GM19463 (cell line): Measurements from ENCODE around the gene VASP.

Experiments used
- ATAC-seq: cut with Tn5 transposase; IDR thresholded peaks from one replicate; pipeline ENCODE4 v1.9.1; 2021; ENCODE audit warnings: mild to moderate bottlenecking, moderate library complexity; ENCODE audit not compliant: unreplicated experiment

Gene VASP

DNA sequence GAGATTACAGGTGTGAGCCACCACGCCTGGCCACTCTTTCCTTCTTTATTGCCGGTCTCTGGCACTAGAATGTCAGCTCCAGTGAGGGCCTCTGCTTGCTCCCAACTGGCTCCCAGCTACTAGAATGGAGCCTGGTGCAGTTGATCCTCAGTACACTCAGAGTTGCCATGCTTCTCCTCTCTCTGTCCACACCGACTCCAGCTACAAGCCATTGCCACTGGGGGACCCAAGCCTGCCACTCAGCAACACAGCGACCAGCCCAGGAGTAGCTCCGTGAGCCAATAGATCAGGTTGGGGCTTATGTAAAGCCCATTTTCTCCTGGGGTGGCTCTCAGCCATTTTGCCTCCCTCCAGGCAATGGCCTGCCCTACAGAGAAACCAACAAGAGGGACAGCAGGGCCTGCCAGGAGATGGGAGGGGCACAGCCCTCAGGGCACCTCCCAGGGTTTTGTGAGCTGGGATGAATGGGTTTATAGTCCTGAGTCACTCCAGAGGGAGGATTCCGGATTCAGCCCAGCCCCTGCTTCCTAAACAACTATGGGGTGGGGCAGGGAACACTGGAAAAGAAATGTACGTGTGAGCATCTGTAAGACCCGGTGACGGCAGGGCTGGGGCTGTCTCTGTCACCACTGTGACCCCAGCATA, 40.8 kb downstream of the VASP start:
- ATAC-seq: no peak

DNA sequence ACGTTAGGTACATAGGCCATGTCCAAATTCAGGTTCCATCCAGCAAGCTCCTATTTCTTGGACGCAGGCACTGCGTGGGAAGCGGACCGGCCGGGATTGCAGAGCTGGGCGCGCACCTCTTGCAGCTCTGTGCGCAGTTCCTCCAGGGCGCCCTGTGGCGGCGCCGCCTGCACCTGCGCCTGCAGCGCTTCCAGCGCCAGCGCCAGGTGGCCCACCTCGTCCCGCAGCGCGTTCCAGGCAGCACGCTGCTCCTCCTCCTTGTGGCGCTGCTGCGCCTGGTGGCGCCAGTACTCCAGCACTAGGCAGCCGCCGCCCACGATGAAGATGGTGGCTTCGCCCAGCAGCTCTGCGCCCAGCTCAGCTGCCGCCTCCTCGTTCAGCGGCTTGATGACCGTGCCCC, 46.2 kb downstream of the VASP start:
- no peak for ATAC-seq

DNA sequence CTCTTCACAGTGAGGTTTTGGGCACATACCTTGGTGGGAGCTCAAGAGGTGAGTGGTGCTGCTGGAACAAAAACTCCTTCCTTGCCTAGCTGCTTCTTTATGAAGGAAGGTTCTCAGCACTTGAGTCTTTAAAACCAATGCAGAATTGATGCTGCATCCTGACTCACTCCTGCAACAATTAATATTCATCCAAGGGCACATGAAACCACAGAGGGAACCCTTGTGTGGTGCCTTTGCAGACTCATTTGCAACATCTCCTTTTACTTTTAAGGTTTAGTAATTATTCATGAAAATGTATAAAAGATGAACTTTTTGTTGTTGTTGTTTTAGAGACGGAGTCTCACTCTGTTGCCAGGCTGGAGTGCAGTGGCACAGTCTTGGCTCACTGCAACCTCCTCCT, 47.2 kb downstream of the VASP start:
- no peak for ATAC-seq

DNA sequence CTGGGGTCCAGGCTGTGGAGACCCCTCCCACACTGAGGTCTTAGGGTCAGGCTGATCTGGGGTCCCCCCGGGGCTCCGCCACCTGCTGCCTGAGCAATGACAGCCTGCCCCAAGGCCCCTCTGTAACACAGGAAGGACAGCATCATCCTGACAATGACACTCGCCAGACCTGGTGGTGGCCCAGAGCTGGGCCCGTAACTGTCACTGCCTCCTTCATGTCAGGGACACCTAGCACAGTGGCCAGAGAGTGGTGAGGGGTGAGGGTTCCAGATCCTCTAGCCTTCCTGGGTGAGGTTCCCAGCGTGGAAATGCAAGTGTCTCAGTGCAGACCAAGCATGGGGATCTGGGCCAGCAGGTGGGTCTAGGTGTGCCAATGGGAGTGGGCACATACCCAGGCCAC, 49.6 kb downstream of the VASP start:
- no peak for ATAC-seq

DNA sequence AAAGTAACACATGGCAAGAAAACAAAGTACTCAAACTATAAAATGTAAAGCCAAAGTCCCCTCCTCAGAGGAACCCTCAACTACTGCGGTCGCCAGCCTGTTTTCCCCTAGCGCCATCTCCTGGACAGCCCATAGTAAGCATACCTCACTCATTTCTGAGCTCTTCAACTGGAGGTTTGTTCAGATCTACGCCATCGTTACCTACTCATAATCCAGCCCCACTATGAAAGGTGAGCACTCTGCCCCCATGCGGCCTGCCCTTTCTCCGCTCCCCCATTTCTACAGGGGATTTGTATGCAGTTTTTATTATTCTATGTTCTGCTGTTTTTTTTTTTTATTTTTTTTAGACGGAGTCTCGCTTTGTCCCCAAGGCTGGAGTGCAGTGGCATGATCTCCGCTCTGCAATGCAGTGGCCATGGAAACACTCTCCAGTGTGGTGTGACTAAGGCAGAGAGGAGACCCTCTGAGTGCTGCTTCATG, 51.2 kb downstream of the VASP start:
- no peak for ATAC-seq

DNA sequence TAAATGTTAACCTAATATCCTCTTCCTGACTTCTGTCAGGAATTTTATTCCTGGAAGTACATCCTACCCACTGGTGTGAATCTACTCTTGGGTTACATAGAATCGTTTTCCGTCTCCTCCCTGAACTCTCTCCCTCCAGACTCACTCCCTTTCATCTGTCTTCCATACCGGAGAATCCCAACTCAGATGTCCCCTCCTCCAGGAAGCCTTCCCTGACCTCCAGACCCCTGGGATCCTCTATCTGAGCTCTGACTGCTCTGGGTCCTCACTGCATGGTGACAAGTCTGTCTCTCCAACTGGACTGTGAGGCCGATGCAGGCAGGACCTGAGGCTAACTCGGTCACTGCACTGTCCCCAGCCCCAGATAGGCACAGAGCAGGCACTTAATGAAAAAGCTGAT, 52.8 kb downstream of the VASP start:
- no peak for ATAC-seq

DNA sequence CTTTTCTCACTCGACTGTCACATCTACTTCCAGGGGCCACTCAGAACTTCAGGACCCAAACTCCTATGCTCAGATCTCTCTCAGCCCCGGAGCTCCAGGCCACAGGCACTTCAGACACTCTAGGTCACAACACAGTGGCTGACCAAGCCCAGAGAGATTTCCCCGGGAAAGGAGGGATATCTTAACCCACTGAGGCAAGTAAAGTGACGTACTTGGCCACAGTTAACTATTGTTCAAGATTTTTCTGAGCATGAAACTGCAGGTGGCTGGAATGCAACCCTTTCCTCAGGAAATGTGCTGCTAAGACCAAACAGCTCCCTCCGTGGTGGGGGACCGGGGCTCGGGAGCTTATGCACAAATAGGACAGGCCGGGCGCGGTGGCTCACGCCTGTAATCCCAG, 53.4 kb downstream of the VASP start:
- ATAC-seq: no peak

DNA sequence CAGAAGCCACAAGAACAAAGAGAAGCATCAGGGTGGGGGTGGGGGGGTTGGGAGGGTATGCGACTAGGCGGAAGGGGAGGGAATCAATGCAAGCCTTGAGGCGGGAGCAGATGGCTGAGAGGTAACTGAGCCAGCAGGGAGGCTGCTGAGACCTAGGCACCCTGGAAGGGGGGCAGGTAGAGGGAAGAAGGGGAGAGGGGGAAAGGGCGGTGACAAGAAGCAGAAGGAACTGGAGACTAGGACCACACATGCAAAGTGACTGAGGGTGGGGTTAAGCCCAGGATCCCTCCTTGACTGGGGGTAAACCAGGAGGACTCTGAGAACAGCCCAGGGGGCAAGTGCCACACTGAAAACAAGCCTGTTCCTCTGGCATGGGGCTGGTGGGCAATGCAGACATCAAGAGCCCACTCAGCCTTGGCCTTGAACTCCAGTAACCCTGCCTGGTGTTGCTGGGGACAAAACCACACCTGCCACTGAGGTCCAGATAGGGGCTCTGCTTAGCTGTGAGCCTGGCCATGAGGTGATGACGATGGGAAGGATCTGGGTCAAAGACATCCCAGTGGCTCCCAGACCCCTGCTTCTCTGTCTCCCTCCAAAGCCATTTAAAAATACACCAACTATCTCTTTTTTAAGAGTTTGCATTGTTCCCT, 57.0 kb downstream of the VASP start:
- no peak for ATAC-seq

DNA sequence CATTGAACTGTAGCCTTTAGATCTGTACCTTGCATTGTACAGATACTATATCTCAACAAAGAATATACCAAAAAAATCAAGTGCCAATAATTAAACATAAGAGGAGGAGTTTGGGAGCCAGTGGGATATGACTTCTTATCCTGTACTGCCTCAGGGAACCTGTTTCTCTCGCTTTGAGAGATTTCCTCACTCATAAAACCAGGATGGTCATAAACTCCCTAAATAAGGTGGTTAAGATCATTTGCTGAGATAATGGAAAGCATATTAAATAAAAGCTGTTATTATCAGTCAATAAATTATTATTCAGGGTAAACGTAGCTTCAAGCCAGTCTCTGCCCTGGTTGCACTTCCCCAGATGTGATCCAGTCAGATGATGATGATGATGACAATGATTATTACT, 60.3 kb downstream of the VASP start:
- no peak for ATAC-seq

DNA sequence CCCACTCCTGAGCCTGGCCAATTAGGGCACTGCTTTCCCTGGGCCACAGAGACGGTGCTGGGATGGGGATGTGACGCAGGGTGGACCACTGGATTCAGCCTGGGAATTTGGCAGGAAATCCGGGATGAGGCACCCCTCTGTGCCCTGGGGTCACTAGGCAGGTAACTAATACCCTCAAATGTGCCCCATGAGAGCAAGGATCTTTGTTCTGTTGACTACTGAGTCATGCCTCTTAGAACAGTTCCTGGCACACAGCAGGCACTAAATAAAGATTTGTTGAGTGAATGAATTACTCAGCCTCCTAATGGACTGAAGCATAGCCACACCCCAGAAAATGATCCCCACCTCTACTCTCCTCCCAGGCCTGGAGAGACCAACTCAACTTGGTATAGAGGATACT, 61.5 kb downstream of the VASP start:
- ATAC-seq: no peak

DNA sequence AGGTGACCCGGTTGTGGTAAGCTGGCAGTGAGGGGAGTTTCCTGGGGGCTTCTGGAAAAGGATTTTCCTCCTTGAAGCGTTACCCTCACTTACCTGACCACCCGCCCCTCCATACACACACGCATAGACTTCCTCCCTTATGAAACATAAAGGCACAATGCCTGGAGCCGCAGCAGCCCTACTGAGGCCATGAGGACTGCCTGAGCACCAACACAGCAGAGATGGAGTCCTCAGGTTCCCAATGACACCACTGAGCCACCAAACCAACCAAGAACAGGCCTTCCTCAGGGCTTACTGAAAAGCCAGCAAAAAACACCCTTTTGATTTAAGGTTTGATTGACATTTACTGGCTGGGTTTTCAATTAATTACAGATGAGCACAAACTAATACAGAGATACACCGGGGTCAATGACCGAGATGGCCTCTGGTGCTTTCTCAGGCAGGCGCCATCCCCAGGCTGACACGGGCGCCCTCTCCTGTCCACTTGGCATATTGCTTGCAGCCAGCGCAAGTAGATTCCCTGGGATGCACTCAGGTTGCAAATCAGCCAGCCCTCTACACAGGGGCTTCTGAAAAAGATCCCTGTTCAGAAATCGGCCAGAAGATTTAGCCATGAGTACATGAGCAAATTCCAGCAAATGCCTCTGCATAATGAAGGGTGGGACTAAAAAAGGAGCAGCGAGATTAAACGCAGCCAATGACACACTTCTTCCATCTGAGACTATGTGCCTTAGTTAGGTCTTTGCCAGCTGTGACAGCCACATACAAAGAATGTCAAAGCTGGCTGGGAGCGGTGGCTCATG, 62.5 kb downstream of the VASP start:
- no peak for ATAC-seq

DNA sequence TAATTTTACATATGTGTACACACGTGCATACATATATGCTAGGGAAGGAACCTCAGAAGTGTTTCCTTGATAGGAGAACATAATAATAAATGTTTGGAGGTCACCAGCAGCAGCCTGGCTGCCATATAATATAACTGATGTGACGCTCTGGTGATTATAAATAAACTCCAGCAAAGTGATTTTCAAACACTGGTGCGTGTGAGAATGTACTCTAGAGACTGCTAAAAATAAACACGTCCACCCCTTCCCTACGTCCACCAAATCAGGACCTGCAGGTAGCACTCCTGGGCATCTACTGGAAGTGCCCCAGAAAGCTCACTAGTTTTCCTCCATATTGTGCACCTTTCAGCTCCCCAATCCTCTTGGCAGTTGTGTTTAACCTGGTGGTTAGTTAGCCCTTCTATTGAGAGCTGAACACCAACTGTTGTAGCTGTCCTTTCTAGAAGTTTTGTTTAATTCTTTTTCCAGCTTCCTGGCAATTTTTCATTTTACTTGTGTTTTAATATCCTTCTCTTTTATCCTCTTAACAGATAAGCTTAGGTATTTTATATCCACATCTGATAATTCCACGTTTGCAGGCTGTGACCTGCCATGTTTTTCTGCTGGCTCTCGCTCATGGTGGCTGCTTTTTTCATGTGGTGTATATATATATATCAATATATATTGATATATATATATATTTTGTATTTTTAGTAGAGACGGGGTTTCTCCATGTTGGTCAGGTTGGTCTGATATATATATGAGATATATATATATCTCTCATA, 64.4 kb downstream of the VASP start:
- no peak for ATAC-seq

DNA sequence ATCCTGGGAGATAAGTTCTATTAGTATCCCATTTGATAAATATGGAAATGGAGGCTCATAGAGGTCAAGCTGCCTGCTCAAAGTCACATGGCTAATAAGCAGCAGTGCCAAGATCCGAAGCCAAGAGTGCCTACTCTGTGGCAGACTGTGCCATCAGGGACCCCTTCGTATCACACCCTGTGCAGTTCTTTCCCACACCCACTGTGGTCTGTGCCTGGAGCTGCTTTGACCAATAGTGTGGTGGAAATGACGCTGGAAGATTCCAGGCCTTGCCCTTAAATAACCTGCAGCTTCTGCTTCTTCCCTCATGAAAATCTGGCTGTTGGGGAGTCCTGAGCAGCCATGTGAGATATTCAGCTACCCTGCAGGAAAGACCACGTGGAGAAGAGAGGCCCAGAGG, 67.2 kb downstream of the VASP start:
- ATAC-seq: no peak

DNA sequence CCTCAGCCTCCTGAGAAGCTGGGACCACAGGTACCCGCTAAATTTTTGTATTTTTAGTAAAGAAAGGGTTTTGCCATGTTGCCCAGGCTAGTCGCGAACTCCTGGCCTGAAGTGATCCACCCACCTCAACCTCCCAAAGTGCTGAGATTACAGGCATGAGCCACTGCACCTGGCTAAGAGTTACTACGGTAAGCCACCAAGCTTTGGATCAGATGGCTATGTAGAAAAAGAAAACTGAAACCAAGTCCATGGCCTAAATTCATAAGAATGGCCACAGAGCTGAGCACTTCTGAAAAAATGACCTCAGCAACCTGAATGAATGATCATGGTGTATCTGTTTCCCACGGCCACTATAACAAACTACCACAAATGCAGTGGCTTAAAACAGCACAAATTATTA, 67.9 kb downstream of the VASP start:
- ATAC-seq: no peak
